ENCODE results near the gene UBE2O. TPM values are rescaled to one million over a fixed set of nuclear protein-coding genes. Genes with fewer than 3 reads are reported as not detected.

Gene UBE2O
- total RNA-seq, 1 experiment from 2014 or later: 68.9 TPM

DNA sequence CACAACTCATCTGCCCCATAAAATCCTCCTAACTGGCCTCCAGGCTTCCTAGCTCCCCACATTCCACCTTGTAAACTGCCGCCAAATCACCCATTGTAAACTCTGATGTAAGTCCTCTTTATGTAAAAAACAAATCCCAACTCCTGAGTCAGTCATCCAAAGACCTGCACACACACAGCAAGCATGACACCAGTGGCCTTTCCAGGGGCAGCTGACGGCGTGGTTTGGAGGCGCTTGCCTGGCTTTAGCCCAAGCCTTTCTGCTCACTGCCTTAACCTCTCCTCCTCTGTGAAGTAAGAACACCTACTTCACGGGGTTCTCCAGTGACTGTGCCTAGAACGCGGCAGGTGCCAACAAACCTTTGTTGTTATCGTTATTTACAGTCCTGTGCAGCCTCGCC, 14.0 kb downstream of the UBE2O start:
- POLR2A ChIA-PET: no interaction called here
- DNase-seq (ENCODE audit: low spot score) (no peak), ATAC-seq (no peak)
- H3K4me1 Mint-ChIP-seq: peaks cover 74% of the 10 kb centered on the region
- CTCF ChIA-PET: interaction anchor here (1.2 to 1.4 kb wide), 2 partner anchors 20 kb away, joined by 5 to 8 read pairs; no protein-coding TSS in a partner anchor
- TF ChIP-seq NFATC4 (CRISPR knock-in tag; IDR thresholded peaks at IDR 0.05) (no peak), FOXP1 (CRISPR knock-in tag; IDR thresholded peaks at IDR 0.05; ENCODE audit: borderline replicate concordance) (no peak), ZBTB21 (CRISPR knock-in tag; IDR thresholded peaks at IDR 0.05; ENCODE audit: borderline replicate concordance) (no peak), ZNF263 (CRISPR knock-in tag; IDR thresholded peaks at IDR 0.05; ENCODE audit: low read depth) (no peak), OVOL2 (CRISPR knock-in tag; IDR thresholded peaks at IDR 0.05; ENCODE audit: borderline replicate concordance) (no peak), CBFB (CRISPR knock-in tag; IDR thresholded peaks at IDR 0.05; ENCODE audit: low read depth) (no peak)
- TF ChIP-seq, protein P1, sequence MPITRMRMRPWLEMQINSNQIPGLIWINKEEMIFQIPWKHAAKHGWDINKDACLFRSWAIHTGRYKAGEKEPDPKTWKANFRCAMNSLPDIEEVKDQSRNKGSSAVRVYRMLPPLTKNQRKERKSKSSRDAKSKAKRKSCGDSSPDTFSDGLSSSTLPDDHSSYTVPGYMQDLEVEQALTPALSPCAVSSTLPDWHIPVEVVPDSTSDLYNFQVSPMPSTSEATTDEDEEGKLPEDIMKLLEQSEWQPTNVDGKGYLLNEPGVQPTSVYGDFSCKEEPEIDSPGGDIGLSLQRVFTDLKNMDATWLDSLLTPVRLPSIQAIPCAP (CRISPR knock-in tag; IDR thresholded peaks at IDR 0.05): no peak
- TF ChIP-seq, protein P2, sequence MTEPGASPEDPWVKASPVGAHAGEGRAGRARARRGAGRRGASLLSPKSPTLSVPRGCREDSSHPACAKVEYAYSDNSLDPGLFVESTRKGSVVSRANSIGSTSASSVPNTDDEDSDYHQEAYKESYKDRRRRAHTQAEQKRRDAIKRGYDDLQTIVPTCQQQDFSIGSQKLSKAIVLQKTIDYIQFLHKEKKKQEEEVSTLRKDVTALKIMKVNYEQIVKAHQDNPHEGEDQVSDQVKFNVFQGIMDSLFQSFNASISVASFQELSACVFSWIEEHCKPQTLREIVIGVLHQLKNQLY (CRISPR knock-in tag; IDR thresholded peaks at IDR 0.05): no peak
- H3K27ac Mint-ChIP-seq: peak overlapping the region; percentile 79
- H3K36me3 Mint-ChIP-seq: no peaks in the 10 kb centered on the region
- H3K27me3 Mint-ChIP-seq (ENCODE audit: low read depth): no peaks in the 10 kb centered on the region
- H3K4me3 Mint-ChIP-seq: no peak overlapping the region
- H3K9me3 Mint-ChIP-seq: no peaks in the 10 kb centered on the region

DNA sequence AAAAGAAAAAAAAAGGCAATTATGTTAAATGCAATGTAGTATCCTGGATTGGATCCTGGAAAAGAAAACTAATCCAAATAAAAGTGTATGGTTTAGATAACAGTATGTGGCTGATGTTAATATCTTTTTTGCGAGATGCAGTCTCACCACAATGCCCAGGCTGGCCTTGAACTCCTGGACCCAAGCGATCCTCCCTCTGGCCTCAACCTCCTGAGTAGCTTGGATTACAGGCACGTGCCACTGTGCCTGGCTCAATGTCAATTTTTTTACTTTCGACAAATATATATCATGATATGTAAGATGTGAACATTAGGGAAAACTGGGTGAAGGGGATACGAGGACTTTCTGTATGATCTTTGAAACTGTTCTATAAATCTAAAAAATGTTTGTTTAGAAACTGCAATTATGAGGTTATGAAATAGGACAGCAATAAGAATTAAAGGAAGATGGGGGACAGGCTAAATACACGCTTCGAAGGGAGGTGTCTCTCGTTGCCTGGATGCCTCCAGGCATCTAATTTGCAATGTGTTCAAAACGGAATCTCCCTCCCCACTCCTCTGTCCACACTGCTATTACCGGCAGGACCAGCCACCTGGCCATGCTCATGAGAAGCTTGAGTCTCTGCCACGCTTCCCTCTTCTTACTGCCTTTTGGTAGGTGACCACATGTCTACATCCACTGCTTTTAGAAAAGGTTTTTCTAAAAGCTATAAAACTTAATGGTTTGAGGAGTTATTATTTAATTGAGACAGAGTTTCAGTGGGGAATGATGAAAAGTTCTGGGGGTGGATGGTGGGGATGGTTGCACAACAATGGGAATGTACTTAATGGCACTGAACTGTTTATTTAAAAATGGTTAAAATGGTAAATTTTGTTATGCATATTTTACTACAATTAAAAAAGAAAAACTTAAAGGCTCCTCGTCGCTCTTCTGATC, 15.2 kb downstream of the UBE2O start:
- H3K9me3 Mint-ChIP-seq: no peaks in the 10 kb centered on the region
- TF ChIP-seq TP53 (CRISPR knock-in tag; IDR thresholded peaks at IDR 0.05) (no peak), FOXK1 (CRISPR knock-in tag; IDR thresholded peaks at IDR 0.05) (no peak), ZNF138 (CRISPR knock-in tag; conservative IDR thresholded peaks at IDR 0.05) (no peak), FOXJ3 (CRISPR knock-in tag; IDR thresholded peaks at IDR 0.05; ENCODE audit: borderline replicate concordance) (no peak), ZNF232 (CRISPR knock-in tag; IDR thresholded peaks at IDR 0.05) (no peak)
- TF ChIP-seq, protein P3, sequence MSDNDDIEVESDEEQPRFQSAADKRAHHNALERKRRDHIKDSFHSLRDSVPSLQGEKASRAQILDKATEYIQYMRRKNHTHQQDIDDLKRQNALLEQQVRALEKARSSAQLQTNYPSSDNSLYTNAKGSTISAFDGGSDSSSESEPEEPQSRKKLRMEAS (CRISPR knock-in tag; IDR thresholded peaks at IDR 0.05): no peak
- TF ChIP-seq, protein P4, sequence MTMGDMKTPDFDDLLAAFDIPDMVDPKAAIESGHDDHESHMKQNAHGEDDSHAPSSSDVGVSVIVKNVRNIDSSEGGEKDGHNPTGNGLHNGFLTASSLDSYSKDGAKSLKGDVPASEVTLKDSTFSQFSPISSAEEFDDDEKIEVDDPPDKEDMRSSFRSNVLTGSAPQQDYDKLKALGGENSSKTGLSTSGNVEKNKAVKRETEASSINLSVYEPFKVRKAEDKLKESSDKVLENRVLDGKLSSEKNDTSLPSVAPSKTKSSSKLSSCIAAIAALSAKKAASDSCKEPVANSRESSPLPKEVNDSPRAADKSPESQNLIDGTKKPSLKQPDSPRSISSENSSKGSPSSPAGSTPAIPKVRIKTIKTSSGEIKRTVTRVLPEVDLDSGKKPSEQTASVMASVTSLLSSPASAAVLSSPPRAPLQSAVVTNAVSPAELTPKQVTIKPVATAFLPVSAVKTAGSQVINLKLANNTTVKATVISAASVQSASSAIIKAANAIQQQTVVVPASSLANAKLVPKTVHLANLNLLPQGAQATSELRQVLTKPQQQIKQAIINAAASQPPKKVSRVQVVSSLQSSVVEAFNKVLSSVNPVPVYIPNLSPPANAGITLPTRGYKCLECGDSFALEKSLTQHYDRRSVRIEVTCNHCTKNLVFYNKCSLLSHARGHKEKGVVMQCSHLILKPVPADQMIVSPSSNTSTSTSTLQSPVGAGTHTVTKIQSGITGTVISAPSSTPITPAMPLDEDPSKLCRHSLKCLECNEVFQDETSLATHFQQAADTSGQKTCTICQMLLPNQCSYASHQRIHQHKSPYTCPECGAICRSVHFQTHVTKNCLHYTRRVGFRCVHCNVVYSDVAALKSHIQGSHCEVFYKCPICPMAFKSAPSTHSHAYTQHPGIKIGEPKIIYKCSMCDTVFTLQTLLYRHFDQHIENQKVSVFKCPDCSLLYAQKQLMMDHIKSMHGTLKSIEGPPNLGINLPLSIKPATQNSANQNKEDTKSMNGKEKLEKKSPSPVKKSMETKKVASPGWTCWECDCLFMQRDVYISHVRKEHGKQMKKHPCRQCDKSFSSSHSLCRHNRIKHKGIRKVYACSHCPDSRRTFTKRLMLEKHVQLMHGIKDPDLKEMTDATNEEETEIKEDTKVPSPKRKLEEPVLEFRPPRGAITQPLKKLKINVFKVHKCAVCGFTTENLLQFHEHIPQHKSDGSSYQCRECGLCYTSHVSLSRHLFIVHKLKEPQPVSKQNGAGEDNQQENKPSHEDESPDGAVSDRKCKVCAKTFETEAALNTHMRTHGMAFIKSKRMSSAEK (CRISPR knock-in tag; IDR thresholded peaks at IDR 0.05; ENCODE audit: borderline replicate concordance): no peak
- TF ChIP-seq, protein P5, sequence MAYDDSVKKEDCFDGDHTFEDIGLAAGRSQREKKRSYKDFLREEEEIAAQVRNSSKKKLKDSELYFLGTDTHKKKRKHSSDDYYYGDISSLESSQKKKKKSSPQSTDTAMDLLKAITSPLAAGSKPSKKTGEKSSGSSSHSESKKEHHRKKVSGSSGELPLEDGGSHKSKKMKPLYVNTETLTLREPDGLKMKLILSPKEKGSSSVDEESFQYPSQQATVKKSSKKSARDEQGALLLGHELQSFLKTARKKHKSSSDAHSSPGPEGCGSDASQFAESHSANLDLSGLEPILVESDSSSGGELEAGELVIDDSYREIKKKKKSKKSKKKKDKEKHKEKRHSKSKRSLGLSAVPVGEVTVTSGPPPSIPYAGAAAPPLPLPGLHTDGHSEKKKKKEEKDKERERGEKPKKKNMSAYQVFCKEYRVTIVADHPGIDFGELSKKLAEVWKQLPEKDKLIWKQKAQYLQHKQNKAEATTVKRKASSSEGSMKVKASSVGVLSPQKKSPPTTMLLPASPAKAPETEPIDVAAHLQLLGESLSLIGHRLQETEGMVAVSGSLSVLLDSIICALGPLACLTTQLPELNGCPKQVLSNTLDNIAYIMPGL (CRISPR knock-in tag; IDR thresholded peaks at IDR 0.05): no peak
- TF ChIP-seq, protein P6, sequence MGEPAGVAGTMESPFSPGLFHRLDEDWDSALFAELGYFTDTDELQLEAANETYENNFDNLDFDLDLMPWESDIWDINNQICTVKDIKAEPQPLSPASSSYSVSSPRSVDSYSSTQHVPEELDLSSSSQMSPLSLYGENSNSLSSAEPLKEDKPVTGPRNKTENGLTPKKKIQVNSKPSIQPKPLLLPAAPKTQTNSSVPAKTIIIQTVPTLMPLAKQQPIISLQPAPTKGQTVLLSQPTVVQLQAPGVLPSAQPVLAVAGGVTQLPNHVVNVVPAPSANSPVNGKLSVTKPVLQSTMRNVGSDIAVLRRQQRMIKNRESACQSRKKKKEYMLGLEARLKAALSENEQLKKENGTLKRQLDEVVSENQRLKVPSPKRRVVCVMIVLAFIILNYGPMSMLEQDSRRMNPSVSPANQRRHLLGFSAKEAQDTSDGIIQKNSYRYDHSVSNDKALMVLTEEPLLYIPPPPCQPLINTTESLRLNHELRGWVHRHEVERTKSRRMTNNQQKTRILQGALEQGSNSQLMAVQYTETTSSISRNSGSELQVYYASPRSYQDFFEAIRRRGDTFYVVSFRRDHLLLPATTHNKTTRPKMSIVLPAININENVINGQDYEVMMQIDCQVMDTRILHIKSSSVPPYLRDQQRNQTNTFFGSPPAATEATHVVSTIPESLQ (CRISPR knock-in tag; IDR thresholded peaks at IDR 0.05): no peak
- no peaks in the 10 kb centered on the region for H3K36me3 Mint-ChIP-seq
- H3K27me3 Mint-ChIP-seq (ENCODE audit: low read depth): no peaks in the 10 kb centered on the region
- no peak overlapping the region for H3K4me3 Mint-ChIP-seq
- ChIA-PET CTCF (interaction anchor here (0.7 to 1.2 kb wide), 4 partner anchors 16 to 85 kb away, joined by 3 to 8 read pairs (median 7); no protein-coding TSS in a partner anchor), POLR2A (no interaction called here)
- ATAC-seq (no peak), DNase-seq (ENCODE audit: low spot score) (no peak)
- H3K27ac Mint-ChIP-seq: no peak overlapping the region
- H3K4me1 Mint-ChIP-seq: peaks cover 70% of the 10 kb centered on the region
